Panc1 (cell line): ENCODE results near the gene RAB26.

ENCODE experiments used
- POLR2AphosphoS5 ChIP-seq: IDR thresholded peaks from 2 replicates; pipeline ENCODE4 v1.6.1; 2012; ENCODE audit warnings: mild to moderate bottlenecking, low read depth, low read length, moderate library complexity
- REST ChIP-seq, 2 experiments: IDR thresholded peaks; 2 replicates each; pipeline ENCODE4 v1.6.1; 2011 to 2012; ENCODE audit warnings: low read depth in 2 of 2, control low read depth in 1 of 2, low read length in 1 of 2, mild to moderate bottlenecking in 1 of 2, moderate library complexity in 1 of 2; ENCODE audit not compliant: insufficient read depth in 1 of 2
- TF ChIP-seq, protein P1 (sequence below): fragments of 450-650 bp; IDR thresholded peaks from 2 replicates; pipeline ENCODE4 v1.5.1; 2017; ENCODE audit warnings: mild to moderate bottlenecking

DNA sequence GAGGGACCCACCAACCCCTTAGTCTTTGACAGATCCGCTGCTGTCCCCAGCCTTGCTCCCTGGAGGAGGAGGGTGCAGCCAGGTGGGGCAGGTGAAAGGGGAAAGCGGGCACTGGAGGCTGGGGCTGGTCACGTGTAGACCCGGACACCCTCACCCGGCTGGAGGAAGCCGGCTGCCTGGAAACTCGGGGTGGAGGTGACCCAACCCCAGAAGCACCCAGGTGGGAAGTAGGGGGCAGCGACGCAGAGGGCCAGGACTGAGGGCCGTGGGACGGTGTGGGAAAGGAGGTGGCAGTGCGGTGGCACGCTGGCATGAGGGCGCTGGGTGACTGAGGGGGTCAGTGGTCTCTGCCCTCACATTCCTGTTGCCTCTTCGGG lies 9.8 kb downstream of the RAB26 start:
- TF ChIP-seq, protein P1, sequence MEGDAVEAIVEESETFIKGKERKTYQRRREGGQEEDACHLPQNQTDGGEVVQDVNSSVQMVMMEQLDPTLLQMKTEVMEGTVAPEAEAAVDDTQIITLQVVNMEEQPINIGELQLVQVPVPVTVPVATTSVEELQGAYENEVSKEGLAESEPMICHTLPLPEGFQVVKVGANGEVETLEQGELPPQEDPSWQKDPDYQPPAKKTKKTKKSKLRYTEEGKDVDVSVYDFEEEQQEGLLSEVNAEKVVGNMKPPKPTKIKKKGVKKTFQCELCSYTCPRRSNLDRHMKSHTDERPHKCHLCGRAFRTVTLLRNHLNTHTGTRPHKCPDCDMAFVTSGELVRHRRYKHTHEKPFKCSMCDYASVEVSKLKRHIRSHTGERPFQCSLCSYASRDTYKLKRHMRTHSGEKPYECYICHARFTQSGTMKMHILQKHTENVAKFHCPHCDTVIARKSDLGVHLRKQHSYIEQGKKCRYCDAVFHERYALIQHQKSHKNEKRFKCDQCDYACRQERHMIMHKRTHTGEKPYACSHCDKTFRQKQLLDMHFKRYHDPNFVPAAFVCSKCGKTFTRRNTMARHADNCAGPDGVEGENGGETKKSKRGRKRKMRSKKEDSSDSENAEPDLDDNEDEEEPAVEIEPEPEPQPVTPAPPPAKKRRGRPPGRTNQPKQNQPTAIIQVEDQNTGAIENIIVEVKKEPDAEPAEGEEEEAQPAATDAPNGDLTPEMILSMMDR = no peak
- TF ChIP-seq POLR2AphosphoS5 (no peak), REST (IDR thresholded peaks at IDR 0.05; ENCODE audit: insufficient read depth in 1 of 2, low read depth in 2 of 2, low read length in 1 of 2) (no peak)
